ENCODE results near the gene PDZRN3. TPM values are rescaled to one million over a fixed set of nuclear protein-coding genes. Genes with fewer than 3 reads are reported as not detected.

The PDZRN3 gene
- total RNA-seq, 1 experiment from 2014 or later = 12.5 TPM

DNA sequence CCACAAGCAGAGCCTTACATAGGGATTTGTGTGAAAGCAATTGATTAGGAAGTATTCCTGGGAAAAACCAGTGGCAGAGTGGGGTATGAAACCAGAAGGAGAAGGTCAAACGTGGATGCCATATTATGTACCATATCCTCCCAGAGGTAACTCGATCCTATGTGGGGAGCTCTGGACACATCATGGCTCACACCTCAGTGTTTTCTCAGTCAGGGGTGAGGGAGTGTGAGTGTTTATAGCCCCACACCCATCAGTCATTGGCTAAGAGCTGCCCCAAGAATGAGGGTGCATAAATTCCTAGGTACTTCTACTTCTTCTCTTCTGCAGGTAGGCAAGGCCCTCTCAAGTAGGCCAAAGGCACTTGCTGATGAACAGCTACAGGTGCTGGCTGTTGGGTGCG is 28.2 kb upstream of the PDZRN3 start:
- no TSS peak for BruUV-seq (replicated peaks)
- intact Hi-C loops (cut with micrococcal nuclease; ENCODE audit: unreplicated experiment) = no loop called here
- ChIA-PET POLR2A (no interaction called here), CTCF (no interaction called here)
- Mint-ChIP-seq H3K36me3 (ENCODE audit: insufficient read depth, unreplicated experiment) (no peaks in the 10 kb centered on the region), H3K9me3 (ENCODE audit: unreplicated experiment) (no peaks in the 10 kb centered on the region), H3K4me1 (ENCODE audit: low read depth, unreplicated experiment) (no peaks in the 10 kb centered on the region), H3K27me3 (ENCODE audit: insufficient read depth, unreplicated experiment) (peaks cover 2% of the 10 kb centered on the region), H3K4me3 (ENCODE audit: unreplicated experiment) (no peak overlapping the region), H3K27ac (ENCODE audit: unreplicated experiment) (no peak overlapping the region)
- Histone ChIP-seq H3K27me3 (replicated peaks; ENCODE audit: control insufficient read depth, insufficient read depth, low read length) (no peaks in the 10 kb centered on the region), H3K36me3 (ENCODE audit: control insufficient read depth, insufficient read depth, low read length) (no peaks in the 10 kb centered on the region), H3K4me1 (no peaks in the 10 kb centered on the region), H3K4me3 (ENCODE audit: low read depth, low read length) (no peak overlapping the region), H3K9me3 (no peaks in the 10 kb centered on the region)
- DNase-seq = no peak
- TF ChIP-seq, protein P1, sequence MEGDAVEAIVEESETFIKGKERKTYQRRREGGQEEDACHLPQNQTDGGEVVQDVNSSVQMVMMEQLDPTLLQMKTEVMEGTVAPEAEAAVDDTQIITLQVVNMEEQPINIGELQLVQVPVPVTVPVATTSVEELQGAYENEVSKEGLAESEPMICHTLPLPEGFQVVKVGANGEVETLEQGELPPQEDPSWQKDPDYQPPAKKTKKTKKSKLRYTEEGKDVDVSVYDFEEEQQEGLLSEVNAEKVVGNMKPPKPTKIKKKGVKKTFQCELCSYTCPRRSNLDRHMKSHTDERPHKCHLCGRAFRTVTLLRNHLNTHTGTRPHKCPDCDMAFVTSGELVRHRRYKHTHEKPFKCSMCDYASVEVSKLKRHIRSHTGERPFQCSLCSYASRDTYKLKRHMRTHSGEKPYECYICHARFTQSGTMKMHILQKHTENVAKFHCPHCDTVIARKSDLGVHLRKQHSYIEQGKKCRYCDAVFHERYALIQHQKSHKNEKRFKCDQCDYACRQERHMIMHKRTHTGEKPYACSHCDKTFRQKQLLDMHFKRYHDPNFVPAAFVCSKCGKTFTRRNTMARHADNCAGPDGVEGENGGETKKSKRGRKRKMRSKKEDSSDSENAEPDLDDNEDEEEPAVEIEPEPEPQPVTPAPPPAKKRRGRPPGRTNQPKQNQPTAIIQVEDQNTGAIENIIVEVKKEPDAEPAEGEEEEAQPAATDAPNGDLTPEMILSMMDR (IDR thresholded peaks at IDR 0.05; ENCODE audit: insufficient read depth in 1 of 2, low read depth in 1 of 2, low read length in 1 of 2, severe bottlenecking in 1 of 2, unreplicated experiment in 1 of 2) = no peak

DNA sequence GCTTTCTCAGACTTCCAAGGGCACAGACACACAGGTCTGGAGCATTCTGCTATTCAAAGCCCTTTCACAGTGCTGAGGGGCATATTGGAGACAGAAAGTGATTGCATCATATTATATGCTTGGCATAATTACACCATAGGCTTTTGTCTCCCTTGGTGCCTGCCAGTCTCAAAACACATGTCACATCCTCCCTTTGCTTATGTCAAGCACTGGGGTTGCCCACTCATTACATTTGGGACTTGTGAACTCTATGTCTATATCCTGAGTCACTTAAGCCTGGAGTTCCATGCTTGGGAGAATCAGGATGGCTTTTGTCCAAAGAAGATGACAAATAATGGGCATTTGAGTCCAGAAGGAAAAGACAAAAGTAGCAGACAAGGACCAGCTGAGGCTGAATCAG is 12.3 kb upstream of the PDZRN3 start:
- no peaks in the 10 kb centered on the region for H3K4me1 Mint-ChIP-seq (ENCODE audit: low read depth, unreplicated experiment)
- Histone ChIP-seq H3K9me3 (no peaks in the 10 kb centered on the region), H3K27me3 (replicated peaks; ENCODE audit: control insufficient read depth, insufficient read depth, low read length) (no peaks in the 10 kb centered on the region), H3K36me3 (ENCODE audit: control insufficient read depth, insufficient read depth, low read length) (no peaks in the 10 kb centered on the region), H3K4me1 (no peaks in the 10 kb centered on the region), H3K4me3 (ENCODE audit: low read depth, low read length) (no peak overlapping the region)
- H3K4me3 Mint-ChIP-seq (ENCODE audit: unreplicated experiment) = no peak overlapping the region
- BruUV-seq (replicated peaks) = no TSS peak
- ChIA-PET POLR2A (no interaction called here), CTCF (no interaction called here)
- no peaks in the 10 kb centered on the region for H3K27me3 Mint-ChIP-seq (ENCODE audit: insufficient read depth, unreplicated experiment)
- no peak for DNase-seq
- TF ChIP-seq, protein P1 (IDR thresholded peaks at IDR 0.05; ENCODE audit: insufficient read depth in 1 of 2, low read depth in 1 of 2, low read length in 1 of 2, severe bottlenecking in 1 of 2, unreplicated experiment in 1 of 2) = no peak
- H3K36me3 Mint-ChIP-seq (ENCODE audit: insufficient read depth, unreplicated experiment) = no peaks in the 10 kb centered on the region
- no peaks in the 10 kb centered on the region for H3K9me3 Mint-ChIP-seq (ENCODE audit: unreplicated experiment)
- intact Hi-C loops (cut with micrococcal nuclease; ENCODE audit: unreplicated experiment) = no loop called here
- no peak overlapping the region for H3K27ac Mint-ChIP-seq (ENCODE audit: unreplicated experiment)

DNA sequence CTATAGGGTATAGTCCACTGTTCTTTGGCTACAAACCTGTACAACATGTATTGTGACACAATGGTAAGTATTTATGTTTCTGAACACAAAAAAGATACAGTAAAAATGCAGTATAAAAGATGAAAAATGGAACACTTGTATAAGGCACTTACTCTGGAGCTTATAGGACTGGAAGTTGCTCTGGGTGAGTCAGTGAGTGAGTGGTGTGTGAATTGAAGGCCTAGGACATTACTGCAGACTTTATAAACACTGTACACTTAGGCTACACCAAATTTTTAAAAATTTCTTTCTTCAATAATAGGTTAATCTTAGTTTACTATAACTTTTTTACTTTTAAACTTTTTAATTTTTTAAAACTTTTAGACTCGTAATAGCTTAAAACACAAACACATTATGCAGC is 10.5 kb upstream of the PDZRN3 start:
- no peaks in the 10 kb centered on the region for H3K27me3 Mint-ChIP-seq (ENCODE audit: insufficient read depth, unreplicated experiment)
- no peaks in the 10 kb centered on the region for H3K4me1 Mint-ChIP-seq (ENCODE audit: low read depth, unreplicated experiment)
- no peaks in the 10 kb centered on the region for H3K4me1 ChIP-seq
- intact Hi-C loops (cut with micrococcal nuclease; ENCODE audit: unreplicated experiment) = no loop called here
- no peaks in the 10 kb centered on the region for H3K9me3 Mint-ChIP-seq (ENCODE audit: unreplicated experiment)
- ChIA-PET POLR2A (no interaction called here), CTCF (no interaction called here)
- H3K4me3 ChIP-seq (ENCODE audit: low read depth, low read length) = no peak overlapping the region
- no peak overlapping the region for H3K27ac Mint-ChIP-seq (ENCODE audit: unreplicated experiment)
- no peaks in the 10 kb centered on the region for H3K9me3 ChIP-seq
- no peaks in the 10 kb centered on the region for H3K36me3 Mint-ChIP-seq (ENCODE audit: insufficient read depth, unreplicated experiment)
- TF ChIP-seq, protein P1 (IDR thresholded peaks at IDR 0.05; ENCODE audit: insufficient read depth in 1 of 2, low read depth in 1 of 2, low read length in 1 of 2, severe bottlenecking in 1 of 2, unreplicated experiment in 1 of 2) = no peak
- no peaks in the 10 kb centered on the region for H3K27me3 ChIP-seq (replicated peaks; ENCODE audit: control insufficient read depth, insufficient read depth, low read length)
- H3K36me3 ChIP-seq (ENCODE audit: control insufficient read depth, insufficient read depth, low read length) = no peaks in the 10 kb centered on the region
- no peak overlapping the region for H3K4me3 Mint-ChIP-seq (ENCODE audit: unreplicated experiment)
- no peak for DNase-seq
- no TSS peak for BruUV-seq (replicated peaks)
